Mucosa of stomach (tissue), 1 donor: Measurements from ENCODE around the gene LIME1.
"Not testable (repeated sequence)": the region's sequence is repeated elsewhere in the genome, so short reads cannot be mapped to it uniquely, and the experiment has no call there.

Experiments
- H3K27me3 ChIP-seq: one replicate; pipeline ENCODE4 v1.7.0; 2013; ENCODE audit warnings: mild to moderate bottlenecking, low read length; ENCODE audit not compliant: control insufficient read depth, insufficient read depth
- H3K36me3 ChIP-seq: one replicate; pipeline ENCODE4 v1.7.0; 2013; ENCODE audit warnings: low read length; ENCODE audit not compliant: control insufficient read depth, insufficient read depth
- H3K4me1 ChIP-seq: one replicate; pipeline ENCODE4 v1.7.0; 2013; ENCODE audit warnings: mild to moderate bottlenecking, low read length; ENCODE audit not compliant: control insufficient read depth, insufficient read depth
- H3K4me3 ChIP-seq: one replicate; pipeline ENCODE4 v1.7.0; 2013; ENCODE audit warnings: low read length
- H3K9ac ChIP-seq: one replicate; pipeline ENCODE4 v1.7.0; 2013; ENCODE audit warnings: mild to moderate bottlenecking, low read length, moderate library complexity
- H3K9me3 ChIP-seq: one replicate; pipeline ENCODE4 v1.7.0; 2013; ENCODE audit warnings: mild to moderate bottlenecking, low read length, moderate library complexity; ENCODE audit not compliant: control insufficient read depth
- donor health status: Pancreatic carcinoma.

Gene LIME1

GRCh38 chr20:63771046-63771707 lies 34.7 kb downstream of the LIME1 start:
- Histone ChIP-seq H3K9ac (no peak overlapping the region), H3K9me3 (no peaks in the 10 kb centered on the region), H3K4me1 (no peaks in the 10 kb centered on the region), H3K4me3 (no peak overlapping the region), H3K27me3 (peaks cover 4% of the 10 kb centered on the region), H3K36me3 (no peaks in the 10 kb centered on the region)

- H3K27me3 ChIP-seq: peaks cover 4% of the 10 kb centered on the region
- H3K4me1 ChIP-seq: no peaks in the 10 kb centered on the region
- no peak overlapping the region for H3K9ac ChIP-seq
- no peaks in the 10 kb centered on the region for H3K9me3 ChIP-seq
- no peak overlapping the region for H3K4me3 ChIP-seq
- H3K36me3 ChIP-seq: no peaks in the 10 kb centered on the region
These were observed 36.5 kb downstream of the LIME1 start for GRCh38 chr20:63772781-63773518.

GRCh38 chr20:63773571-63774241 lies 37.2 kb downstream of the LIME1 start:
- Histone ChIP-seq H3K27me3 (peaks cover 4% of the 10 kb centered on the region), H3K9me3 (no peaks in the 10 kb centered on the region), H3K4me3 (no peak overlapping the region), H3K9ac (no peak overlapping the region), H3K4me1 (no peaks in the 10 kb centered on the region), H3K36me3 (no peaks in the 10 kb centered on the region)

- no peak overlapping the region for H3K4me3 ChIP-seq
- H3K36me3 ChIP-seq: no peaks in the 10 kb centered on the region
- no peak overlapping the region for H3K9ac ChIP-seq
- H3K9me3 ChIP-seq: no peaks in the 10 kb centered on the region
- peaks cover 4% of the 10 kb centered on the region for H3K27me3 ChIP-seq
- H3K4me1 ChIP-seq: no peaks in the 10 kb centered on the region
These were observed 37.8 kb downstream of the LIME1 start for GRCh38 chr20:63774306-63774705.

- Histone ChIP-seq H3K4me1 (no peaks in the 10 kb centered on the region), H3K9ac (no peak overlapping the region), H3K4me3 (no peak overlapping the region), H3K9me3 (no peaks in the 10 kb centered on the region), H3K36me3 (no peaks in the 10 kb centered on the region), H3K27me3 (peaks cover 4% of the 10 kb centered on the region)
These were observed 38.9 kb downstream of the LIME1 start for GRCh38 chr20:63775096-63775978.

GRCh38 chr20:63776875-63777274 lies 40.4 kb downstream of the LIME1 start:
- not testable (repeated sequence) for H3K27me3 ChIP-seq, H3K9me3 ChIP-seq, H3K4me3 ChIP-seq, H3K4me1 ChIP-seq, H3K36me3 ChIP-seq, H3K9ac ChIP-seq

GRCh38 chr20:63777614-63778013 lies 41.1 kb downstream of the LIME1 start:
- no peaks in the 10 kb centered on the region for H3K4me1 ChIP-seq
- no peak overlapping the region for H3K9ac ChIP-seq
- no peak overlapping the region for H3K4me3 ChIP-seq
- peaks cover 4% of the 10 kb centered on the region for H3K27me3 ChIP-seq
- no peaks in the 10 kb centered on the region for H3K9me3 ChIP-seq
- H3K36me3 ChIP-seq: no peaks in the 10 kb centered on the region

- no peaks in the 10 kb centered on the region for H3K36me3 ChIP-seq
- no peaks in the 10 kb centered on the region for H3K4me1 ChIP-seq
- H3K4me3 ChIP-seq: no peak overlapping the region
- no peak overlapping the region for H3K9ac ChIP-seq
- no peaks in the 10 kb centered on the region for H3K9me3 ChIP-seq
- peaks cover 4% of the 10 kb centered on the region for H3K27me3 ChIP-seq
These were observed 41.7 kb downstream of the LIME1 start for GRCh38 chr20:63778034-63778752.

- H3K36me3 ChIP-seq: no peaks in the 10 kb centered on the region
These were observed 42.4 kb downstream of the LIME1 start for GRCh38 chr20:63778857-63779256.

GRCh38 chr20:63781181-63781580 lies 44.7 kb downstream of the LIME1 start:
- H3K4me1 ChIP-seq: no peaks in the 10 kb centered on the region
- no peak overlapping the region for H3K4me3 ChIP-seq
- no peaks in the 10 kb centered on the region for H3K27me3 ChIP-seq
- no peaks in the 10 kb centered on the region for H3K36me3 ChIP-seq
- no peaks in the 10 kb centered on the region for H3K9me3 ChIP-seq
- H3K9ac ChIP-seq: no peak overlapping the region

More at GRCh38 chr20:63778857-63779256, 42.4 kb downstream of the LIME1 start:
- no peaks in the 10 kb centered on the region for H3K4me1 ChIP-seq
- H3K27me3 ChIP-seq: peaks cover 4% of the 10 kb centered on the region
- no peak overlapping the region for H3K9ac ChIP-seq
- no peaks in the 10 kb centered on the region for H3K9me3 ChIP-seq
- H3K4me3 ChIP-seq: no peak overlapping the region

GRCh38 chr20:63782051-63782471 lies 45.6 kb downstream of the LIME1 start:
- H3K36me3 ChIP-seq: no peaks in the 10 kb centered on the region
- no peak overlapping the region for H3K4me3 ChIP-seq
- H3K27me3 ChIP-seq: no peaks in the 10 kb centered on the region
- no peaks in the 10 kb centered on the region for H3K4me1 ChIP-seq
- no peaks in the 10 kb centered on the region for H3K9me3 ChIP-seq
- no peak overlapping the region for H3K9ac ChIP-seq
